Measurements from ENCODE around the gene NDUFAF8.

Gene NDUFAF8

GRCh38 chr17:81206166-81206565 lies 33.0 kb upstream of the NDUFAF8 start:
- CTCF ChIA-PET: interaction anchor here (0.6 kb wide), 1 partner anchor 35 kb away, joined by 3 read pairs; no protein-coding TSS in a partner anchor
- Histone ChIP-seq H3K4me1 (ENCODE audit: control insufficient read depth, insufficient read depth, low read length) (no peaks in the 10 kb centered on the region), H3K27ac (ENCODE audit: extremely low read depth, low read depth, low read length) (no peak overlapping the region), H3K4me3 (ENCODE audit: low read depth, low read length) (no peak overlapping the region), H3K36me3 (ENCODE audit: control insufficient read depth in 2 of 2, insufficient read depth in 1 of 2, low read length in 2 of 2) (peaks cover 17 to 52% of the 10 kb centered on the region in 2 experiments; a peak in 2 of 3 replicates), H3K9me3 (ENCODE audit: control insufficient read depth, insufficient read depth, low read depth, low read length) (no peaks in the 10 kb centered on the region)
- TF ChIP-seq GLIS1 (tag by site-specific recombination; IDR thresholded peaks at IDR 0.05) (peak; percentile 11; the same call in 1 of the 2 replicates), ZNF211 (tag by site-specific recombination; IDR thresholded peaks at IDR 0.05; ENCODE audit: low read depth) (no peak)
- POLR2A ChIA-PET: interaction anchor here (0.5 to 1.0 kb wide), 2 partner anchors 17 to 201 kb away, joined by 3 to 5 read pairs; partner anchors contain the start of gene CEP131

- TF ChIP-seq ZNF792 (tag by site-specific recombination; IDR thresholded peaks at IDR 0.05) (no peak), KLF1 (tag by site-specific recombination; IDR thresholded peaks at IDR 0.05) (peak; percentile 80)
- ChIA-PET CTCF (no interaction called here), POLR2A (interaction anchor here (0.5 to 1.0 kb wide), 2 partner anchors 16 to 201 kb away, joined by 3 to 5 read pairs; partner anchors contain the start of gene CEP131)
- Histone ChIP-seq H3K9me3 (ENCODE audit: control insufficient read depth, insufficient read depth, low read depth, low read length) (no peaks in the 10 kb centered on the region), H3K4me3 (ENCODE audit: low read depth, low read length) (no peak overlapping the region), H3K27ac (ENCODE audit: extremely low read depth, low read depth, low read length) (no peak overlapping the region), H3K36me3 (ENCODE audit: control insufficient read depth in 2 of 2, insufficient read depth in 1 of 2, low read length in 2 of 2) (peaks cover 17 to 52% of the 10 kb centered on the region in 2 experiments; a peak in 2 of 3 replicates), H3K4me1 (ENCODE audit: control insufficient read depth, insufficient read depth, low read length) (no peaks in the 10 kb centered on the region)
These were observed 32.5 kb upstream of the NDUFAF8 start for GRCh38 chr17:81206657-81207056.

GRCh38 chr17:81207610-81208581 lies 31.2 kb upstream of the NDUFAF8 start:
- Histone ChIP-seq H3K9me3 (ENCODE audit: control insufficient read depth, insufficient read depth, low read depth, low read length) (no peaks in the 10 kb centered on the region), H3K36me3 (ENCODE audit: control insufficient read depth in 2 of 2, insufficient read depth in 1 of 2, low read length in 2 of 2) (peaks cover 17 to 53% of the 10 kb centered on the region in 2 experiments; a peak in 2 of 3 replicates), H3K27ac (ENCODE audit: extremely low read depth, low read depth, low read length) (no peak overlapping the region), H3K4me3 (ENCODE audit: low read depth, low read length) (no peak overlapping the region), H3K4me1 (ENCODE audit: control insufficient read depth, insufficient read depth, low read length) (no peaks in the 10 kb centered on the region)
- ChIA-PET POLR2A (no interaction called here), CTCF (no interaction called here)
- peak; percentile 99 for TF ChIP-seq ZFHX2 (tag by site-specific recombination; conservative IDR thresholded peaks at IDR 0.05)
- TF ChIP-seq ZNF529 (tag by site-specific recombination; IDR thresholded peaks at IDR 0.05; ENCODE audit: insufficient replicate concordance): no peak
- peak; percentile 99 for TF ChIP-seq EGR2 (tag by site-specific recombination; IDR thresholded peaks at IDR 0.05; ENCODE audit: low read depth)
- 0 out of 2 replicates have a peak, but pooled peaks have one; percentile 45 for TF ChIP-seq ZNF10 (tag by site-specific recombination; IDR thresholded peaks at IDR 0.05)
- TF ChIP-seq ZNF664 (tag by site-specific recombination; IDR thresholded peaks at IDR 0.05): no peak
- peak; percentile 30 for TF ChIP-seq ZIC2 (tag by site-specific recombination; IDR thresholded peaks at IDR 0.05)
- 0 out of 2 replicates have a peak, but pooled peaks have one; percentile 12 for TF ChIP-seq KLF1 (tag by site-specific recombination; IDR thresholded peaks at IDR 0.05)
- TF ChIP-seq ZNF18 (tag by site-specific recombination; IDR thresholded peaks at IDR 0.05): peak; percentile 28; the same call in 1 of the 2 replicates
- TF ChIP-seq ZNF26 (tag by site-specific recombination; IDR thresholded peaks at IDR 0.05): no peak
- TF ChIP-seq KLF8 (tag by site-specific recombination; IDR thresholded peaks at IDR 0.05): 0 out of 2 replicates have a peak, but pooled peaks have one; percentile 14

Data from HEK293 (cell line).